Effector CD8-positive, alpha-beta T cell (primary cell): ENCODE data around the gene CCL19.
"Not testable (repeated sequence)": the region's sequence is repeated elsewhere in the genome, so short reads cannot be mapped to it uniquely, and the experiment has no call there.

Experiments
- DNase-seq: peaks from one replicate; lab custom pipeline; 2025; lab: John Stamatoyannopoulos, UW
- total RNA-seq, 4 experiments: gene quantifications; one replicate each; lab custom pipeline; 2026; lab: John Stamatoyannopoulos, UW

The CCL19 gene
- 0 reads per million in 4 experiments for total RNA-seq

DNA sequence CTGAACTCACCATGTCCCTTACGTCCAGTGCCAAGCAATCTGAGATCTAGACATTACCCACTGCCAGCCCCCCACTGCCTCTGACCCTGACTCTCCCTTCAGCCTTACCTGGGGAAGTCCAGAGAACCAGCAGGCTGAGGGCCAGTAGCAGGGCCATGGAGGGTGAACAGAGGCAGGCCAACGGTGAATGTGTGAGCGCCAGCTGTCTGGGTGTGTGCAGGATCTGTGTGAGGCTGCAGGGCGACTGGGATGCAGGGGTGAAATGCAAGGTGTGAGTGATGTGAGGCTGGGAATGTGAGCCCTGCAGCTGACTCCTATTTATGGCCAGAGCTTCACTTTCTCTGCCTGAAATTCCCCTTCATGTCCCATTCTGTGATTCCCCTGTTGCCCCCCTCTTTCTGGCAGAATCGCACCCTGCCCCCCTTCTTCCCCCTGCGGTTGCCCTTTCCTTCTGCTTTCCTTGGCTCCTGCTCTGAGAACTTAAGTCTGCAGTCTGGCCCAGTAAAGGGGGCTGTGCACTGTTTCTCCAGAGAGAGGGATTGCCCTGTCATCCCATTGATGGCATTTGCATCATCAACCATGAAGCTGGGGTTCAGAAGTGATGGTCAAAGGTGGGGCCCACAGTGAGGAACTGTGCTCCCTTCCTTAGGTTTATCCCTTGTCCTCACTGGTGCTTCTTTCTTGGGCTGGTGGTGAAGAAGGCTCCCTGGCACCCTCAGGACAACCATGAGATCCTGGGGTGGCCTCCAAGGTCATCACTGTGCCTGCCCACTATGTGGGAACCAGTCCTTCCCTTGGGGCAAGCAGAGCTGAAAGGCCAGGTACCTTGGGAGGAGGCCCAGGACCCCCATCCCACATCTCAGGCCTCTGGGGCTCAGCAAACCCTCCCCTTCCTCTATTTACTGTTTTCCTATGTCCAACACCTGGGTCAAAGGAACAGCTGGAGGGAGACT lies at the start of gene CCL19:
CCL19 (minus strand) TSS at position 294 of the 953 bp plus-strand sequence; CDS start at position 157, 137 bp downstream.
- DNase-seq, result no peak

GRCh38 chr9:34740176-34740575 lies 49.1 kb upstream of the CCL19 start:
- not testable (repeated sequence) for DNase-seq

DNA sequence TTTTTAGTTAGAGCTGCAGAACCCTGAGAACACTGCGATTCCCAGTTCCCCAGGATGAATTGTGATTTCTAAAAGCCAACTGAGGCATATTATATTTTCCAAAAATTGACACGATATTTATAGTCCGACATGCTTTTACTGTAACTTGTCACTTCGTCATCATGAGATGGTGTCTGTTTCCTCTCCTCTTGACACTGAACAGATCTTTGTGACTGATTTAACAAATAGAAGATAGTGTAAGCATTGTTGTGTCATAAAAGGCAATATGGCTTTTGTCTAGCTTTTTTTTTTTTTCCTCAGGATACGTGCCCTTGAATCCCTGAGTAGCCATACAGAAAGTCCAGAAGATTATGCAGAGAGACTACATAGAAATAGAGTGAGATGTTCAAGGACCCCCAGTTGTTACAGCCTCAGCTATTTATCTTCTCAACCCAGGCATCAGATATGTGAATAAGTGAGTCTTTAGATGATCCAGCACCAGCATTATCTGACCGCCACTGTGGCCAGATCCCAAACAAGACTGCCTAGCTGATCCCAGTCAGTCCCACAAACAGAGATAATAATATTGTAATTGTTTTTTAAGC lies 46.7 kb upstream of the CCL19 start:
- no peak for DNase-seq

GRCh38 chr9:34734720-34735119 lies 43.6 kb upstream of the CCL19 start:
- DNase-seq, result no peak

- DNase-seq, result no peak
Observed at GRCh38 chr9:34732886-34733285, 41.8 kb upstream of the CCL19 start.

GRCh38 chr9:34732478-34732877 lies 41.4 kb upstream of the CCL19 start:
- no peak for DNase-seq

DNA sequence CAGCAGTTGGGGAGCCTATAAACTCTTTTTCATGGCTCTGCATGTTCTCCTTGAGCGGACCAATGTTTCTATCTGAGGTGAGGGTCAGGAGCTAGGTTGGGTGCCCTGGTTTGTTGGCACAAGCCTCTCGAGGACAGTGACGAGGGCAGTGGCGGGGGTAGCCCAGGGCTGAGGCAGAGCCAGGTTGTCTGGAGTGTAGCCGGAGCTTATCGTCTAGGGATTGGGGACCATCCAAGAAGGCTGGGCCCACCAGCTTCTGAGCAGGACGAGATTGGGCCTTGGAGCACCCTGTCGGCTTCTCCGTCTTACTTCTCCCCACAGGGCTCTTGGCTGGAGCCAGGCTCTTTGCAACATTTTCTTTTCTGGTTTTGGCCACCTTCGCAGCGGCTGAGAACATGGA lies 32.1 kb upstream of the CCL19 start:
- no peak for DNase-seq

- DNase-seq, result not testable (repeated sequence)
Observed at GRCh38 chr9:34719769-34720025, 28.6 kb upstream of the CCL19 start.

- no peak for DNase-seq
Observed at GRCh38 chr9:34719021-34719768, 28.1 kb upstream of the CCL19 start.

- DNase-seq, result no peak
Observed at GRCh38 chr9:34717996-34718614, 27.0 kb upstream of the CCL19 start.

DNA sequence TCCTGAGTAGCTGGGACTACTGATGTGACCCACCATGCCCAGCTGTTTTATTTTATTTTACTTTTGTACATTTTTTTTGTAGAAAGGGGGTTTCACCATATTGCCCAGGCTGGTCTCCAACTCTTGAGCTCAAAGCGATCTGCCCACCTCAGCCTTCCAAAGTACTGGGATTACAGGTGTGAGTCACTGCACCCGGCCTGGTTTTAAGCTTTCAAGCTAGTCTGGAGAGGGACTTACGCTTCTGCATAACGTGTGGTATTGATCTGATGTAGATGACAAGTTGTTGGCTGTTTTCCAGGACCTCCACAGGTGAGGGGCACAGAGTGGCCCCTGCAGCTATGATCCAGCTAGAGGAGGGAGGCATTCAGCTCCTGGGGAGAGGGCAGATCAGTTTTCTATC lies 25.6 kb upstream of the CCL19 start:
- DNase-seq, result no peak

DNA sequence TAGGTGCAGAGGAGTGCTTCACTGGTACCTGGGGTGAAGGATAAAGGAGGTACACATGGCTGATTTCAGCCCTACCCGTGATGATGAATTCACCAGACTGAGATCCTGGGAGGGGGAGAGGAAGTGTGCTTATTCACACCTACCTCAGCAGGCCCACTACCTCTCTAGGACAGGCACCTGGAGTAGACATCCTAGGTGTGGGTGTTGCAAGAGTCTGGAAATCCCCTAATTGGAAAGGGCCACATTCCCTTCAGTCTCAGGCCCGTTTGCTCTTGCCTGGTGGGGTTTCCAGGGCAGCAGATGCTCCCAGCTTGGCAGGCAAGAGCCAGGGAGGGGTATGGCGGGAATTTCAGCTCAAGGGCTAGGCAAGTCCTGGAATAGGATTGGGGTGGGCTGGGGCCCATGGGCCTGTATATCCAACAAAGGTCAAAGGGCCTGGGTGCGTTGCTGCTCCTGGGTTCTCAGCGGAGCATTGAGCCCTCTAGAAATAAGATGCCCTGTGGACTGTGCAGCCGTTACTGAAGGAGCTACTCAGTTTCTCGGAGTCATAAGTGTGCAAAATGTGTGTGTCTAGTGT lies 24.7 kb upstream of the CCL19 start:
- no peak for DNase-seq

DNA sequence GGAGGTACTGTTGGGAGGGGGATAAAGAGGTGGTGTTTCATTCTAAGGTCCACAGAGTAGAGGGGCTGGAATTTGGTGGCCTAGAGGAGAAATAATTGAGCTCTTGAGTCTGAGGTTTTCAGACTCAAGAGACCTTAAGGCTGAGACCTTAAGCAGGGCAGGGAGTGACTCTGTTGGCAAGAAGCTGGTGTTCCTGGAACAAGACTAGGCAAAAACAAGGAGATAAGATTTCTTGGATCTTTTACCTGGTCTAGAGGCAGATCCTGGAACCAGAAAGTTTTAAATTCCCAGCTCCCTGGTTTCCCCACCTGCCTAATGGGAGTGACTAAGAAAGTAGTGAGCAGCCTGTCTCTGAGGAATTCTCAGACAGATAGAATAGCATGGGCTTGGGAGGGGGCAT lies 22.9 kb upstream of the CCL19 start:
- DNase-seq, result no peak

GRCh38 chr9:34712140-34712539 lies 21.1 kb upstream of the CCL19 start:
- DNase-seq, result no peak

DNA sequence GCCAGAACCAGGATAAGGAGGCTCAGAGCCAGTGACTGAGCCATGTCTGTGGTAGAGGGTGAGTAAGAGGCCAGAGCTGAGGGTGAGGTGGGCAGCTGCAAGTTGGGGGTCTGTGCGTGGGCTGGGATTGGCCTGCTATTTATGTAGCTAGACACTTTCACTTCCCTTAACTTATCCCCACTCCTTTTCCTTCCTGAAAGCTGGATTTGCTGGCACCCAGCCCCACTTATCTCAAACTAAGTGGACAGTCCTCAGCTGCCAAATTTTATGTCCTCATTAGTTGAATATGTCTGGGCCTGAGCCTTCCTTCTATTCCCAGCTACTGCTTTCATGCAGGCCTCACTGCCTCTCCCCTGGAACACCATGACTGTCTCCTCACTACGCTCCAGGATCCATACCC lies 18.9 kb upstream of the CCL19 start, which contains the start of gene CCL21:
CCL21 (minus strand) TSS at position 114 of the 400 bp plus-strand sequence; CDS start at position 44, 70 bp downstream.
- no peak for DNase-seq

DNA sequence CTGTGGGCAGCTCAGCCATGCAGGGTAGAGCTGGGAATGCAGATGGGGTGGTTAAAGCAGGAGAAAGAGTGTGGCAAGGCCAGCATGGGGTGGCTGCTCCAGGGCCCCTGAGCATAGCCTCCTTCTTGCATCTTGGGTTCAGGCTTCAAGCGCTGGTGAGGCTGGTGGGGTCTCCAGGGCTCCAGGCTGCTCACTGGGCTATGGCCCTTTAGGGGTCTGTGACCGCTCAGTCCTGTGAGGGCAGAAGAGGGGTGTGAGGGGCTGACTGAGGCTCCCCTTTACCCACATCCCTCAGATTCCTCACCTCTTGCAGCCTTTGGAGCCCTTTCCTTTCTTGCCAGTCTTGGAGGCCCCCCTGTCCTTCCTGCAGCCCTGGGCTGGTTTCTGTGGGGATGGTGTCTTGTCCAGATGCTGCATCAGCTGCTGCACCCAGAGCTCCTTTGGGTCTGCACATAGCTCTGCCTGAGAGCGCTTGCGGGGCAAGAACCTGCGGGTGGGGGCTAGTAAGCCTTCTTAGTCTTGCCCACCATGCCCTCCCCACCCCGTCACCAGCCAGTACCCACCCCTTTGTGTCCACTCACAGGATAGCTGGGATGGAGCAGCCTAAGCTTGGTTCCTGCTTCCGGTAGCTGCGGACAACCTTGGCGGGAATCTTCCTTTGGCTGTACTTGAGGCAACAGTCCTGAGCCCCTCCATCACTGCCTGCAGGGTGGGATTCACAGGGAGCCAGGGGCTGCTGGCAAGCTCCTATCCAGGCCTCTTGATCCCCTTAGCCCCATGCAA lies 18.3 kb upstream of the CCL19 start:
- DNase-seq, result no peak

GRCh38 chr9:34707130-34707529 lies 16.1 kb upstream of the CCL19 start:
- DNase-seq, result no peak

DNA sequence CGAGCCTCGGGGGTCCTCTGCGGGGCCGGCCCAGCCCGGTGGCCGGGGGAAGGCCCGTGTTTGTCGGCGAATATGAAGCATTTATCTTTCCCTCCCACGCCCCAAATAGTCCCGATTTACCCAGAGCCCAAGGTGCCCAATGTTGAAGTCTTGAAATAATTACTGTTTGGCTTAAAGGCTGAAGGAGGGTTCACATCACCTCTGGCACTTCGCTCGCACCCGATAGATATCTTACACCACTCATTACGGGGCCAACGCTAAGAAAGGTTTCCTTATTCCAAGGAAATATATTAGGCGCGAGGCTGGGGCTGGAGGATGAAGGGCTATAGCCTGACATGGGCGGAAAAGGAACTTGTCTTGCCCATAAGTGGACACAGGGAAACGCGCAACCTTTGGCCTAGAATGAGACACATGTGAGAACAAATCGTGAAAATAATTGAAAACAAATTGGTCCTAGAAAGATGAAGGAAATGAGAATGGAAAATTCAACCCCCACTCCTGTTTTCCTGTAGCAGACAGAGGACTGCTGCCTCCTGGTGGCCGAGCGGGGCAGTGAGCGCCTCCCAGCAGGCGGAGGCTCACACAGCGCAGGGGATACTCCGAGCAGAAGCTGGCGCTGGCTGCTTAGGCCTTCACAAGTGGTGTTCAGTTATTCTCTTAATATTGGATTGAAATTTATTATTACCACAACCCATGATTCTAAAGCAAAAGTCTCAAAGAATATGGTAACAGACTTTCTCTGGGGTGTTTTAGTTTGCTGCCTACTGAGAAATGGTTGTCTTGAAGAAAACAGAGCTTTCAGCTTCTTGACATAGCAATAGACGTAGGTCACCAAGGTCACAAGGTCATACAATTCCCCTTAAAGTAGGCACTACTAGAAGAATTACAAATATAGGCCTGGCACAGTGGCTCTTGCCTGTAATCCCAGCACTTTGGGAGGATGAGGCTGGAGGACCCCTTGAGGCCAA lies 11.0 kb upstream of the CCL19 start:
- DNase-seq, result peak; percentile 64

GRCh38 chr9:34701023-34701768 lies 10.1 kb upstream of the CCL19 start:
- peak; percentile 59 for DNase-seq
